ENCODE data around the gene SOS1.
A peak's percentile ranks its signal among the peaks of the same experiment; 100 is the strongest.

SOS1 gene

GRCh38 chr2:38960609-38961320, 160.1 kb downstream of the SOS1 start:
- peak overlapping the region in 1 of 2 donors; percentile 42 for H3K4me3 ChIP-seq (ENCODE audit: low read depth in 1 of 2, low read length in 2 of 2)
- no peaks in the 10 kb centered on the region for H3K9me3 ChIP-seq (ENCODE audit: control insufficient read depth in 1 of 2, low read length in 2 of 2)
- no peak overlapping the region for H3K27ac ChIP-seq (ENCODE audit: low read depth, low read length)
- no peaks in the 10 kb centered on the region for H3K36me3 ChIP-seq (ENCODE audit: control insufficient read depth in 1 of 2, insufficient read depth in 2 of 2, low read length in 2 of 2)
- H3K4me1 ChIP-seq (ENCODE audit: control insufficient read depth in 1 of 2, insufficient read depth in 2 of 2, low read length in 2 of 2), result no peaks in the 10 kb centered on the region
- H3K27me3 ChIP-seq (ENCODE audit: control insufficient read depth in 1 of 2, insufficient read depth in 2 of 2, low read length in 2 of 2), result no peaks in the 10 kb centered on the region
- no peak overlapping the region for H3K9ac ChIP-seq (ENCODE audit: low read depth in 1 of 2, low read length in 2 of 2)

- Histone ChIP-seq H3K9me3 (ENCODE audit: control insufficient read depth in 1 of 2, low read length in 2 of 2) (no peaks in the 10 kb centered on the region), H3K9ac (ENCODE audit: low read depth in 1 of 2, low read length in 2 of 2) (no peak overlapping the region), H3K4me1 (ENCODE audit: control insufficient read depth in 1 of 2, insufficient read depth in 2 of 2, low read length in 2 of 2) (no peaks in the 10 kb centered on the region), H3K36me3 (ENCODE audit: control insufficient read depth in 1 of 2, insufficient read depth in 2 of 2, low read length in 2 of 2) (no peaks in the 10 kb centered on the region), H3K4me3 (ENCODE audit: low read depth in 1 of 2, low read length in 2 of 2) (peak overlapping the region; percentile 29 to 57), H3K27ac (ENCODE audit: low read depth, low read length) (no peak overlapping the region), H3K27me3 (ENCODE audit: control insufficient read depth in 1 of 2, insufficient read depth in 2 of 2, low read length in 2 of 2) (no peaks in the 10 kb centered on the region)
Measured at GRCh38 chr2:38959938-38960608, 160.8 kb downstream of the SOS1 start.

- Histone ChIP-seq H3K9me3 (ENCODE audit: control insufficient read depth in 1 of 2, low read length in 2 of 2) (no peaks in the 10 kb centered on the region), H3K9ac (ENCODE audit: low read depth in 1 of 2, low read length in 2 of 2) (no peak overlapping the region)
Measured at GRCh38 chr2:38959466-38959865, 161.4 kb downstream of the SOS1 start.

GRCh38 chr2:38957972-38958371, 162.9 kb downstream of the SOS1 start:
- no peaks in the 10 kb centered on the region for H3K27me3 ChIP-seq (ENCODE audit: control insufficient read depth in 1 of 2, insufficient read depth in 2 of 2, low read length in 2 of 2)
- no peaks in the 10 kb centered on the region for H3K4me1 ChIP-seq (ENCODE audit: control insufficient read depth in 1 of 2, insufficient read depth in 2 of 2, low read length in 2 of 2)
- H3K4me3 ChIP-seq (ENCODE audit: low read depth in 1 of 2, low read length in 2 of 2), result no peak overlapping the region
- no peak overlapping the region for H3K27ac ChIP-seq (ENCODE audit: low read depth, low read length)
- H3K36me3 ChIP-seq (ENCODE audit: control insufficient read depth in 1 of 2, insufficient read depth in 2 of 2, low read length in 2 of 2), result no peaks in the 10 kb centered on the region
- no peak overlapping the region for H3K9ac ChIP-seq (ENCODE audit: low read depth in 1 of 2, low read length in 2 of 2)
- no peaks in the 10 kb centered on the region for H3K9me3 ChIP-seq (ENCODE audit: control insufficient read depth in 1 of 2, low read length in 2 of 2)

More at GRCh38 chr2:38959466-38959865, 161.4 kb downstream of the SOS1 start:
- H3K36me3 ChIP-seq (ENCODE audit: control insufficient read depth in 1 of 2, insufficient read depth in 2 of 2, low read length in 2 of 2), result no peaks in the 10 kb centered on the region
- no peak overlapping the region for H3K27ac ChIP-seq (ENCODE audit: low read depth, low read length)
- no peak overlapping the region for H3K4me3 ChIP-seq (ENCODE audit: low read depth in 1 of 2, low read length in 2 of 2)
- no peaks in the 10 kb centered on the region for H3K27me3 ChIP-seq (ENCODE audit: control insufficient read depth in 1 of 2, insufficient read depth in 2 of 2, low read length in 2 of 2)
- H3K4me1 ChIP-seq (ENCODE audit: control insufficient read depth in 1 of 2, insufficient read depth in 2 of 2, low read length in 2 of 2), result no peaks in the 10 kb centered on the region

DNA sequence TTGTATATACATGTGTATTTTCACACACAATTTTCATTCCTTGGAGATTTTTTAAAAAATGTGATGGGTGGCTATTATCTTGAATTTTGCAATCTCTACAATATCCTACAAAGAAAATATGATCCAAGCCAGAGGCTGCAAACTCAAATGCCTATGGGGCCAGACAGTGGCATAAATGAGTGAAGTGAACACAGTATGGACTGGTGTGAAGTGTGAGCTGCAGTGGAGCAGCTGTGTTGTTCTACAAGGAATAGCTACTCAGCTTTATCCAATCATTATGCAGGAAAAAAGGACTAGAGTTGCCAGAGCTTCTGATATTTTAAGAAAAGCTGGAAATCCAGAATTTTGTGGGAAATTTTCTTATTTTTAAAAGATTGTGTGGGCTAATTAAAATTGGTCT, 169.1 kb downstream of the SOS1 start:
- no peaks in the 10 kb centered on the region for H3K4me1 ChIP-seq (ENCODE audit: control insufficient read depth in 1 of 2, insufficient read depth in 2 of 2, low read length in 2 of 2)
- H3K27me3 ChIP-seq (ENCODE audit: control insufficient read depth in 1 of 2, insufficient read depth in 2 of 2, low read length in 2 of 2), result no peaks in the 10 kb centered on the region
- no peak overlapping the region for H3K4me3 ChIP-seq (ENCODE audit: low read depth in 1 of 2, low read length in 2 of 2)
- no peak overlapping the region for H3K27ac ChIP-seq (ENCODE audit: low read depth, low read length)
- no peaks in the 10 kb centered on the region for H3K36me3 ChIP-seq (ENCODE audit: control insufficient read depth in 1 of 2, insufficient read depth in 2 of 2, low read length in 2 of 2)
- no peaks in the 10 kb centered on the region for H3K9me3 ChIP-seq (ENCODE audit: control insufficient read depth in 1 of 2, low read length in 2 of 2)
- H3K9ac ChIP-seq (ENCODE audit: low read depth in 1 of 2, low read length in 2 of 2), result no peak overlapping the region

DNA sequence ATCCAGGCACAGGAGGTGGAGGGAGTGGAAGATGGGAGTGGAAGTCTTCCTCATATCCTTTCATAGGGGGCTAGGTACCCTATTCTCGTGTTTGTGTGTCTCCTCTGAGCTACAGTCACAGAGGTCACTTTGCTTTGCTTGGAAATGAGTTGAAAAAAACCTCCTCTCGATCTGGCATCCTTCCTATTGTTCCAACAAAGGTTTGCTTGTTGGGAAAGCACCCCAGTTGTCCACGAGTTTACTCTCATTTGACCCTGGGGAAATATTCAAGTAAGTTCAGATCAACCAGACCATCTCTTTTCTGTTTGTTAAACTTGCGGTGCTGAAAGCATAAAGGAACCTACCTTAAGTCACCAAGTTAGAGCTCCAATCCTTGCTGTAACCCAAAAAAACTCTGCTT, 171.9 kb downstream of the SOS1 start:
- Histone ChIP-seq H3K9ac (ENCODE audit: low read depth in 1 of 2, low read length in 2 of 2) (no peak overlapping the region), H3K27ac (ENCODE audit: low read depth, low read length) (no peak overlapping the region), H3K9me3 (ENCODE audit: control insufficient read depth in 1 of 2, low read length in 2 of 2) (no peaks in the 10 kb centered on the region), H3K36me3 (ENCODE audit: control insufficient read depth in 1 of 2, insufficient read depth in 2 of 2, low read length in 2 of 2) (no peaks in the 10 kb centered on the region), H3K27me3 (ENCODE audit: control insufficient read depth in 1 of 2, insufficient read depth in 2 of 2, low read length in 2 of 2) (no peaks in the 10 kb centered on the region), H3K4me3 (ENCODE audit: low read depth in 1 of 2, low read length in 2 of 2) (no peak overlapping the region), H3K4me1 (ENCODE audit: control insufficient read depth in 1 of 2, insufficient read depth in 2 of 2, low read length in 2 of 2) (no peaks in the 10 kb centered on the region)

DNA sequence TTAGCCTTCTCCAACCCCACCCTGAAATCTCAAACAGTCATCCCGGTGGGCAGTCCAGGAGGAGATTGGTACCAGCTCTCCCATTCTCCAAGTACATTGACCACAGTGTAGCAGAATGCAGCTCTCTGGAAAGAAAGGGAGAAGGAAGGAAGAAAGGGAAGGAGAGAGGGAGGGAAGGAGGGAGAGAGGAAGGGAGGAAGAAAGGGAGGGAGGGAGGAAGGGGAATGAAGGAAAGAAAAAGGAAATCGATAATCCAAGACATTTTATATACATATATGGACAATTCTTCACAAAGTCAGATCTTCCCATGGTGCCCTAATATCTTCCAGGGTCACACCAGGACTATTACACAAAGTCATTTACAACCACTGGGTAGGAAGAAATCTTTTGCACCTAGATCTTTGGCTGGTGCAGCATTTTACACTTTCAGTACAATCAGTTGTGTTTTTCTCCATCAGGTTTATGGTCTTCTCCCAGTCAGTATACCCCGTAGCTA, 172.4 kb downstream of the SOS1 start:
- Histone ChIP-seq H3K4me3 (ENCODE audit: low read depth in 1 of 2, low read length in 2 of 2) (no peak overlapping the region), H3K27me3 (ENCODE audit: control insufficient read depth in 1 of 2, insufficient read depth in 2 of 2, low read length in 2 of 2) (no peaks in the 10 kb centered on the region), H3K9ac (ENCODE audit: low read depth in 1 of 2, low read length in 2 of 2) (no peak overlapping the region), H3K4me1 (ENCODE audit: control insufficient read depth in 1 of 2, insufficient read depth in 2 of 2, low read length in 2 of 2) (no peaks in the 10 kb centered on the region), H3K9me3 (ENCODE audit: control insufficient read depth in 1 of 2, low read length in 2 of 2) (no peaks in the 10 kb centered on the region), H3K27ac (ENCODE audit: low read depth, low read length) (no peak overlapping the region), H3K36me3 (ENCODE audit: control insufficient read depth in 1 of 2, insufficient read depth in 2 of 2, low read length in 2 of 2) (no peaks in the 10 kb centered on the region)

GRCh38 chr2:38947241-38948239, 173.3 kb downstream of the SOS1 start:
- H3K9ac ChIP-seq (ENCODE audit: low read depth in 1 of 2, low read length in 2 of 2), result no peak overlapping the region
- H3K27ac ChIP-seq (ENCODE audit: low read depth, low read length), result no peak overlapping the region
- no peaks in the 10 kb centered on the region for H3K36me3 ChIP-seq (ENCODE audit: control insufficient read depth in 1 of 2, insufficient read depth in 2 of 2, low read length in 2 of 2)
- H3K9me3 ChIP-seq (ENCODE audit: control insufficient read depth in 1 of 2, low read length in 2 of 2), result no peaks in the 10 kb centered on the region
- no peaks in the 10 kb centered on the region for H3K27me3 ChIP-seq (ENCODE audit: control insufficient read depth in 1 of 2, insufficient read depth in 2 of 2, low read length in 2 of 2)
- H3K4me3 ChIP-seq (ENCODE audit: low read depth in 1 of 2, low read length in 2 of 2), result no peak overlapping the region
- H3K4me1 ChIP-seq (ENCODE audit: control insufficient read depth in 1 of 2, insufficient read depth in 2 of 2, low read length in 2 of 2), result no peaks in the 10 kb centered on the region

- Histone ChIP-seq H3K9ac (ENCODE audit: low read depth in 1 of 2, low read length in 2 of 2) (no peak overlapping the region), H3K4me1 (ENCODE audit: control insufficient read depth in 1 of 2, insufficient read depth in 2 of 2, low read length in 2 of 2) (no peaks in the 10 kb centered on the region), H3K36me3 (ENCODE audit: control insufficient read depth in 1 of 2, insufficient read depth in 2 of 2, low read length in 2 of 2) (no peaks in the 10 kb centered on the region), H3K27me3 (ENCODE audit: control insufficient read depth in 1 of 2, insufficient read depth in 2 of 2, low read length in 2 of 2) (no peaks in the 10 kb centered on the region), H3K27ac (ENCODE audit: low read depth, low read length) (no peak overlapping the region), H3K9me3 (ENCODE audit: control insufficient read depth in 1 of 2, low read length in 2 of 2) (no peaks in the 10 kb centered on the region), H3K4me3 (ENCODE audit: low read depth in 1 of 2, low read length in 2 of 2) (no peak overlapping the region)
Measured at GRCh38 chr2:38945911-38946310, 174.9 kb downstream of the SOS1 start.

GRCh38 chr2:38945372-38945771, 175.5 kb downstream of the SOS1 start:
- Histone ChIP-seq H3K4me3 (ENCODE audit: low read depth in 1 of 2, low read length in 2 of 2) (no peak overlapping the region), H3K9ac (ENCODE audit: low read depth in 1 of 2, low read length in 2 of 2) (no peak overlapping the region), H3K4me1 (ENCODE audit: control insufficient read depth in 1 of 2, insufficient read depth in 2 of 2, low read length in 2 of 2) (no peaks in the 10 kb centered on the region), H3K36me3 (ENCODE audit: control insufficient read depth in 1 of 2, insufficient read depth in 2 of 2, low read length in 2 of 2) (no peaks in the 10 kb centered on the region), H3K27me3 (ENCODE audit: control insufficient read depth in 1 of 2, insufficient read depth in 2 of 2, low read length in 2 of 2) (no peaks in the 10 kb centered on the region), H3K27ac (ENCODE audit: low read depth, low read length) (no peak overlapping the region), H3K9me3 (ENCODE audit: control insufficient read depth in 1 of 2, low read length in 2 of 2) (no peaks in the 10 kb centered on the region)
